Subcutaneous adipose tissue (tissue), 4 donors: Measurements from ENCODE around the gene AP4M1. TPM values are rescaled to one million over a fixed set of nuclear protein-coding genes. Genes with fewer than 3 reads are reported as not detected.

Experiments
- CTCF ChIP-seq: fragments of 450-650 bp; IDR thresholded peaks from one replicate; pipeline ENCODE4 v1.5.1; 2016; ENCODE audit warnings: low read depth, mild to moderate bottlenecking, control low read depth, antibody characterized with exemption, moderate library complexity
- total RNA-seq, 4 donors: library from RNA; depleted of rRNA; stranded (reverse); fragments of >200 nt; gene quantifications; one replicate each; pipeline ENCODE4 v1.1.0, GENCODE V29; 2016

Gene AP4M1
- total RNA-seq, 4 donors from 2014 or later, result 6.7 to 25.6 (median 18.0) TPM

- TF ChIP-seq CTCF, result no peak
Observed at GRCh38 chr7:100088095-100088620, 13.3 kb upstream of the AP4M1 start.

- TF ChIP-seq CTCF, result no peak
Observed at GRCh38 chr7:100088621-100089457, 12.6 kb upstream of the AP4M1 start, which contains the start of gene COPS6. Gene COPS6, plus strand, starts transcription at chr7:100088969. Its CDS starts 22 bp downstream, at chr7:100088991.

DNA sequence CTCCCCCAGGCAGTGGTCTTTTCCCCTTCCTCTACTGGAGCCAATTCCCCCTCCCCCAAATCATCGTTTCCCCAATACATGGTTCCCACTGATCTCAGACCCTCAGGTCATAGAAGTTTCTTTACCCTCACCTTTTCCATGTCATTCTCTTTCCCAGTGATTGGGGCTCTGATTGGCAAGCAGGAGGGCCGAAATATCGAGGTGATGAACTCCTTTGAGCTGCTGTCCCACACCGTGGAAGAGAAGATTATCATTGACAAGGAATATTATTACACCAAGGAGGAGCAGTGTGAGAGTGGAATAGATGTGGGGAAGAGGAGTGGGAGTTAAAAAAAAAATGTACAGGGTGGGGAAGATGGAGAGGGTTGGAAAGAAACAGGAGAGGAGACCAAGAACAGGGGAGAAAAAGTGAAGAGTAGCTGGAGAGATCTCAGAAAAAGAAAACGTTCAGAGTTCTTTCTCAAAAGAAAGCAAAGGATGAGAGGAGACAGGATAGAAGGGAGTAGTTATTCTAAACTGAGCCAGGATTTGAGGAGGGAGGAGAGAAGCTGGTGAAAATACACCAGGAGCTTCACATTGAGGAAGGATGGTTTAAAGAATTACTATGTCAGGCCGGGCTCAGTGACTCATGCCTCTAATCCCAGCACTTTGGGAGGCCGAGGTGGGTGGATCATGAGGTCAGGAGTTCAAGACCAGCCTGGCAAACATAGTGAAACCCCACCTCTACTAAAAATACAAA lies 11.8 kb upstream of the AP4M1 start:
- TF ChIP-seq CTCF, result no peak

- TF ChIP-seq CTCF, result no peak
Observed at GRCh38 chr7:100090527-100091410, 10.7 kb upstream of the AP4M1 start.

DNA sequence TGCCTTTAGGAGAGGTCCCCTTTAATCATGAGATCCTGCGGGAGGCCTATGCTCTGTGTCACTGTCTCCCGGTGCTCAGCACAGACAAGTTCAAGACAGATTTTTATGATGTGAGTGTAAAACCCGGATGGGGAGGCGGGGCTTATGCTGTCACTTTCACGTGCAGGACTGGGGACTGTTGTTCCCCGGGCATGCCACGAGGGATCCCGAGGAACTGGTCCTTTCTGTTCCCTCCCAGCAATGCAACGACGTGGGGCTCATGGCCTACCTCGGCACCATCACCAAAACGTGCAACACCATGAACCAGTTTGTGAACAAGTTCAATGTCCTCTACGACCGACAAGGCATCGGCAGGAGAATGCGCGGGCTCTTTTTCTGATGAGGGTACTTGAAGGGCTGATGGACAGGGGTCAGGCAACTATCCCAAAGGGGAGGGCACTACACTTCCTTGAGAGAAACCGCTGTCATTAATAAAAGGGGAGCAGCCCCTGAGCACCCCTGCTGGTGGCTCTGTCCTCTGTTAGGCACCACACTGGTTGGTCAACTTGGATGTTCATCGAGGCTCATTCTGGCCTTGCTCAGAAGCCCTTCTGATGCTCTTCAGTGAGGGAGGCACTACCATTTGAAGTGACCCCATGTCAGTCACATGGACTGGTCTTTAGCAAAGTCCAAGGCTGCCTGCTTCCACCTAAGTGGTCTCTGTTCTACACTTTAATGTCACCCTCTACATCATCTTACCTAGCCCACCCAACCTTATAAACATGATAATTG lies 9.8 kb upstream of the AP4M1 start:
- no peak for TF ChIP-seq CTCF

DNA sequence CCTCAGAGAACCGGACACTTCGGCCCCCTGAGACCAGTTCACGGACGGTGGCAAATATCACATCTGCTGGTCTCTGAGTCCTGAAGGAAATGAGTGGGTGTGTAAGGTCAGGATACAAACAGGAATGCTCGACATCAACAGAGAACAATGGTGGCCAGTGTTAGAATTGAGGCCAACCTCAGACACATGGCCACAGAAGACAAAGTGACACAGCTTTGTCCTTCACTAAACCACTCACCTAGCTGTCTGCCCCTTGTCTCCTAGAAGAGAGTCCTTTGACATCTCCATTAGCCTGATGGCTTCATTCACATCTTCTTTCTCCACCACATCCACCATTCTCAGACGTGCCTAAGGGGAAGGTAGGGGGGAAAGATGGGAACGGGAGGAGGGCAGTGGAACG lies 8.4 kb upstream of the AP4M1 start:
- no peak for TF ChIP-seq CTCF
